ENCODE data around the gene TNIK. TPM values are rescaled to one million over a fixed set of nuclear protein-coding genes. Genes with fewer than 3 reads are reported as not detected.

TNIK gene
- total and polyA plus RNA-seq, 3 donors from 2014 or later: 39.3 to 99.6 (median 83.5) TPM

DNA sequence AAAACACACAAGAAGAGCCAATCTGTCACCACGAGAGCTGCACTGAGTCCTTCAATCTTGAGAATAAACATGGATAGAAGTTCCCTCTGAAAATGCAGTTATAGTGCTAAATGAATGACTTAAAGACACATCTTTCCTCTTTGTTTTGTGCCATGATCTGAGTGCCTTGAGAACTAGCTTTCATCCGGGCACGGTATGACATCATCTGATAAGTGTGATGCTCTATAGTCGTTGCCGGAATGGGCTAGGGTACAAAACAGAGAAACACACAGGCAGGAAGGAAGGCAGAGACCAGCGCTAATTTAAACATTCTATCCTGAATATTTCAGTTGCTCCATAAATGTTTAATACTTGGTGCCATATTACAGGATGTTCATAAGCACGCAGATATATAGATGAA is 146.5 kb downstream of the TNIK start:
- 90 to 94% methylated on average over 7 of the region's 7 CpGs for WGBS, 2 donors
- intact Hi-C loops (cut with DNase I; ENCODE audit: low total_unique reads): no loop called here
- DNase-seq: no peak
- TF ChIP-seq POLR2A (IDR thresholded peaks at IDR 0.05): no peak
- TF ChIP-seq, protein P1, sequence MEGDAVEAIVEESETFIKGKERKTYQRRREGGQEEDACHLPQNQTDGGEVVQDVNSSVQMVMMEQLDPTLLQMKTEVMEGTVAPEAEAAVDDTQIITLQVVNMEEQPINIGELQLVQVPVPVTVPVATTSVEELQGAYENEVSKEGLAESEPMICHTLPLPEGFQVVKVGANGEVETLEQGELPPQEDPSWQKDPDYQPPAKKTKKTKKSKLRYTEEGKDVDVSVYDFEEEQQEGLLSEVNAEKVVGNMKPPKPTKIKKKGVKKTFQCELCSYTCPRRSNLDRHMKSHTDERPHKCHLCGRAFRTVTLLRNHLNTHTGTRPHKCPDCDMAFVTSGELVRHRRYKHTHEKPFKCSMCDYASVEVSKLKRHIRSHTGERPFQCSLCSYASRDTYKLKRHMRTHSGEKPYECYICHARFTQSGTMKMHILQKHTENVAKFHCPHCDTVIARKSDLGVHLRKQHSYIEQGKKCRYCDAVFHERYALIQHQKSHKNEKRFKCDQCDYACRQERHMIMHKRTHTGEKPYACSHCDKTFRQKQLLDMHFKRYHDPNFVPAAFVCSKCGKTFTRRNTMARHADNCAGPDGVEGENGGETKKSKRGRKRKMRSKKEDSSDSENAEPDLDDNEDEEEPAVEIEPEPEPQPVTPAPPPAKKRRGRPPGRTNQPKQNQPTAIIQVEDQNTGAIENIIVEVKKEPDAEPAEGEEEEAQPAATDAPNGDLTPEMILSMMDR (IDR thresholded peaks at IDR 0.05): no peak
- no peaks in the 10 kb centered on the region for H3K9me3 ChIP-seq
- H3K4me3 ChIP-seq: no peak overlapping the region
- no peak overlapping the region for H3K27ac ChIP-seq
- no peaks in the 10 kb centered on the region for H3K36me3 ChIP-seq (ENCODE audit: low read depth, missing control alignments)
- no peaks in the 10 kb centered on the region for H3K27me3 ChIP-seq
- H3K4me1 ChIP-seq: no peaks in the 10 kb centered on the region

DNA sequence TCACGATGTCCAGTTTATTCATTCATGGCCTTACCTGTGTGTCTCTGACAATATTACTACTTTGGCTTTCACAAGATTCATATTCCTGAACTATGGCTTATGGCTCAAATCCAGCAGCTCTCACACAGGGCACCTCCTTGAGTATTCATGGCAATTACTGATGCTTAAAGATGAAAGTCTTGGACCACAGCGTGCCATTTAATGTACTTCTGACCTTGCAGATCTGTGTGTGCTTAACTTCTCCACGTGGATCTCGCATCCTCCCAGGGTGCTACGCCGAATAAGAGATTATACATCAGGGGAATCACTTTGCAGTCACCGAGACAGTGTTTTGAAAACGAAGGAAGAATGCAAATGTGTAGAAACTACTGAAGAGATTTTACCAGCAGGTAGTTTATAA is 147.5 kb downstream of the TNIK start:
- 88 to 91% methylated on average over 8 of the region's 8 CpGs for WGBS, 2 donors
- H3K27me3 ChIP-seq: no peaks in the 10 kb centered on the region
- H3K36me3 ChIP-seq (ENCODE audit: low read depth, missing control alignments): no peaks in the 10 kb centered on the region
- no peak overlapping the region for H3K27ac ChIP-seq
- TF ChIP-seq, protein P1 (IDR thresholded peaks at IDR 0.05): no peak
- TF ChIP-seq POLR2A (IDR thresholded peaks at IDR 0.05): no peak
- DNase-seq: no peak
- no peaks in the 10 kb centered on the region for H3K9me3 ChIP-seq
- H3K4me3 ChIP-seq: no peak overlapping the region
- H3K4me1 ChIP-seq: no peaks in the 10 kb centered on the region
- intact Hi-C loops (cut with DNase I; ENCODE audit: low total_unique reads): no loop called here

DNA sequence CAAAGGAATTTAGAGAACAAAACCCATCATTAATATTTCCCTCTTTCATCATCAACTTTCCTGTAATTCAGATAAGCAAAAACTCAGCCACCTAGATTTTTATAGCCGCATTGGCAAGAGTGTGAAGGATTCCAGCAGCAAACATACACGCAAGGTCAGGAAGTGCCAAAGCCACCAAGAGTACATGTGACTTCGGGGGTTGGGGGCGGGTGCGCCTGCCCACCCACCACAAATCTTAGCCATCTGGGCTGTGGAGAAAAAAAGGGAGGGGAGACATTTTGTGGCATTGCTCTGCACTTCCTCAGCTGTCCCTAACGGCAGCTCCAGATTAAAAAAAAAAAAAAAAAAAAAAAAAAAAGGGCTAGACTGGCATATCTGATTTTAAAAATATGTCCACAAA is 148.4 kb downstream of the TNIK start:
- H3K27me3 ChIP-seq: no peaks in the 10 kb centered on the region
- H3K27ac ChIP-seq: no peak overlapping the region
- intact Hi-C loops (cut with DNase I; ENCODE audit: low total_unique reads): no loop called here
- 72 to 81% methylated on average over 6 of the region's 6 CpGs for WGBS, 2 donors
- H3K4me1 ChIP-seq: no peaks in the 10 kb centered on the region
- TF ChIP-seq, protein P1 (IDR thresholded peaks at IDR 0.05): no peak
- TF ChIP-seq POLR2A (IDR thresholded peaks at IDR 0.05): no peak
- no peak overlapping the region for H3K4me3 ChIP-seq
- H3K9me3 ChIP-seq: no peaks in the 10 kb centered on the region
- H3K36me3 ChIP-seq (ENCODE audit: low read depth, missing control alignments): no peaks in the 10 kb centered on the region
- no peak for DNase-seq

DNA sequence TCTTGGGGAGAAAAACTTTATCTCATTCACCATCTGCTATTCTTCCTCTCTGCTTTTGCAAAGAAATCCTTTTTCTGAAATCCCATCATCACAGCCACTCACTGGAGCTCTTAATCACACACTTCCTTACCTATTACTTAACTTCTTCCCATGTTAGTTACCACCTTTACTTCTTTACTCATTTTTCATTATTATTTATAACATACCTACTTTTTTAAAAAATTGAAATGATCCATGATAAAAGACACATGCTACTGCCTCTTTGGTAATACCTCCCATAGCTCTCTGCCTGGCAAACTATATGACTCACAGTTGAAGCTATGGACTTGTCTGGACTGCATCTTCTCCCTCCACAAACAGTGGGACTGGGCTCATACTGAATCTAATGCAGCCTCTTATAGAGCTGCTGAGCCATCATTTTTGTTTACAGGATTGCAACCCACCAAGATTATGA is 150.3 kb downstream of the TNIK start:
- H3K9me3 ChIP-seq: no peaks in the 10 kb centered on the region
- no peaks in the 10 kb centered on the region for H3K27me3 ChIP-seq
- H3K27ac ChIP-seq: no peak overlapping the region
- H3K4me1 ChIP-seq: no peaks in the 10 kb centered on the region
- DNase-seq: no peak
- TF ChIP-seq, protein P1 (IDR thresholded peaks at IDR 0.05): no peak
- TF ChIP-seq POLR2A (IDR thresholded peaks at IDR 0.05): no peak
- intact Hi-C loops (cut with DNase I; ENCODE audit: low total_unique reads): no loop called here
- H3K36me3 ChIP-seq (ENCODE audit: low read depth, missing control alignments): no peaks in the 10 kb centered on the region
- H3K4me3 ChIP-seq: no peak overlapping the region

DNA sequence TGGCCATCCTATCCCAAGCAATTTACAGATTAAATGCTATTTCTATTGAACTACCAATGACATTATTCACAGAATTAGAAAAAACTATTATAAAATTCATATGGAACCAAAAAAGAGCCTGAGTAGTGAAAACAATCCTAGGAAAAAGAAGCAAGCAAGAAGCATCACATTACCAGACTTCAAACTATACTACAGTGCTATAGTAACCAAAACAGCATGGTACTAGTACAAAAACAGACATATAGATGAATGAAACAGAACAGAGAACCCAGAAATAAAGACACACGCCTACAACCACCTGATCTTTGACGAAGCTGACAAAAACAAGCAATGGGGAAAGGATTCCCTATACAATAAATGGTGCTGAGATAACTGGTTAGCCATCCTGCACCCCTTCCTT is 152.2 kb downstream of the TNIK start:
- H3K27ac ChIP-seq: no peak overlapping the region
- no peak for DNase-seq
- TF ChIP-seq, protein P1 (IDR thresholded peaks at IDR 0.05): no peak
- TF ChIP-seq POLR2A (IDR thresholded peaks at IDR 0.05): no peak
- H3K36me3 ChIP-seq (ENCODE audit: low read depth, missing control alignments): no peaks in the 10 kb centered on the region
- intact Hi-C loops (cut with DNase I; ENCODE audit: low total_unique reads): no loop called here
- 92% methylated on average over 2 of the region's 2 CpGs for WGBS, 2 donors
- H3K9me3 ChIP-seq: no peaks in the 10 kb centered on the region
- H3K4me1 ChIP-seq: no peaks in the 10 kb centered on the region
- no peak overlapping the region for H3K4me3 ChIP-seq
- H3K27me3 ChIP-seq: no peaks in the 10 kb centered on the region
